HepG2 (cell line): Measurements from ENCODE around the gene MPV17L2. TPM values are rescaled to one million over a fixed set of nuclear protein-coding genes. Genes with fewer than 3 reads are reported as not detected.
A peak's percentile ranks its signal among the peaks of the same experiment; 100 is the strongest.

Experiments
- CHCHD3 ChIP-seq: sonication (generic); formaldehyde crosslinking; IDR thresholded peaks from 2 replicates; pipeline ENCODE4 v1.8.0; 2022; ENCODE audit warnings: mild to moderate bottlenecking, missing genetic modification reagents, moderate library complexity
- KAT2B ChIP-seq: fragments of 150-350 bp; IDR thresholded peaks from 2 replicates; pipeline ENCODE4 v1.6.1; 2014; ENCODE audit warnings: low read depth, low read length, borderline replicate concordance
- KLF15 ChIP-seq: sonication (generic); formaldehyde crosslinking; IDR thresholded peaks from 2 replicates; pipeline ENCODE4 v1.8.1; 2023; ENCODE audit warnings: borderline replicate concordance, mild to moderate bottlenecking, inconsistent platforms, missing genetic modification reagents, mixed read lengths
- POGK ChIP-seq: sonication (generic); formaldehyde crosslinking; conservative IDR thresholded peaks from 2 replicates; pipeline ENCODE4 v1.8.0; 2022; ENCODE audit warnings: mild to moderate bottlenecking, moderate library complexity, missing genetic modification reagents
- SMYD3 ChIP-seq: sonication (generic); formaldehyde crosslinking; IDR thresholded peaks from 2 replicates; pipeline ENCODE4 v1.8.1; 2023; ENCODE audit warnings: mild to moderate bottlenecking, missing genetic modification reagents
- SOX5 ChIP-seq: IDR thresholded peaks from 2 replicates; pipeline ENCODE4 v1.6.1; 2016; ENCODE audit warnings: borderline replicate concordance
- SP5 ChIP-seq: IDR thresholded peaks from 2 replicates; pipeline ENCODE4 v1.6.1; 2016; ENCODE audit warnings: low read depth, borderline replicate concordance
- TFAP4 ChIP-seq: sonication (generic); IDR thresholded peaks from 2 replicates; pipeline ENCODE4 v1.6.1; 2016; ENCODE audit warnings: low read depth, borderline replicate concordance
- TFE3 ChIP-seq: IDR thresholded peaks from 2 replicates; pipeline ENCODE4 v1.6.1; 2016
- TRIM24 ChIP-seq: sonication (generic); formaldehyde crosslinking; IDR thresholded peaks from 2 replicates; pipeline ENCODE4 v1.8.0; 2022; ENCODE audit warnings: mild to moderate bottlenecking, missing genetic modification reagents
- ZBTB26 ChIP-seq: IDR thresholded peaks from 2 replicates; pipeline ENCODE4 v1.6.1; 2016; ENCODE audit warnings: missing compliant biosample characterization, missing genetic modification reagents, borderline replicate concordance
- ZNF10 ChIP-seq: sonication (generic); formaldehyde crosslinking; IDR thresholded peaks from 2 replicates; pipeline ENCODE4 v1.4.0; 2020; ENCODE audit warnings: mild to moderate bottlenecking, low read depth, missing genetic modification reagents, borderline replicate concordance
- ZNF275 ChIP-seq: sonication (generic); formaldehyde crosslinking; IDR thresholded peaks from 2 replicates; pipeline ENCODE4 v1.8.0; 2022; ENCODE audit warnings: missing genetic modification reagents, mild to moderate bottlenecking, inconsistent platforms, borderline replicate concordance
- ZNF441 ChIP-seq: sonication (generic); formaldehyde crosslinking; IDR thresholded peaks from 2 replicates; pipeline ENCODE4 v1.7.0; 2021; ENCODE audit warnings: missing genetic modification reagents, borderline replicate concordance
- ZNF629 ChIP-seq: sonication (generic); formaldehyde crosslinking; conservative IDR thresholded peaks from 2 replicates; pipeline ENCODE4 v1.5.0; 2020; ENCODE audit warnings: missing genetic modification reagents
- ZZZ3 ChIP-seq: sonication (generic); formaldehyde crosslinking; IDR thresholded peaks from 2 replicates; pipeline ENCODE4 v1.4.0; 2020; ENCODE audit warnings: missing genetic modification reagents, mild to moderate bottlenecking, borderline replicate concordance
- polyA plus RNA-seq, 8 experiments: library from polyadenylated mRNA; depleted of rRNA in 3 of 8; stranded (reverse) in 7 of 8; unstranded in 1 of 8; fragments of >200 nt; fragmentation: Illumina TruSeq in 4 of 8; extraction: Trizol in 4 of 8; gene quantifications; 2 replicates each; pipeline versions ENCODE4 v1.2.1 to v1.2.3, GENCODE V29; 2011 to 2016; ENCODE audit warnings: low read depth in 4 of 8, missing spikeins in 1 of 8, mixed read lengths in 1 of 8; ENCODE audit not compliant: insufficient read depth in 1 of 8
- total RNA-seq, 5 experiments: library from RNA; depleted of rRNA; stranded (reverse); fragments of >200 nt; fragmentation: Illumina TruSeq; extraction: Trizol; gene quantifications; 2 replicates each; pipeline ENCODE4 v1.2.3, GENCODE V29; 2016; ENCODE audit warnings: low read depth in 1 of 5
- TF ChIP-seq, protein P1 (sequence below): sonication (generic); formaldehyde crosslinking; IDR thresholded peaks from 2 replicates; pipeline ENCODE4 v1.8.0; 2022; ENCODE audit warnings: mild to moderate bottlenecking, missing genetic modification reagents, borderline replicate concordance

The MPV17L2 gene
- total and polyA plus RNA-seq, 2 of the 13 experiments (the other 11 are each of a cell fraction or from before 2014, with no cell fraction given), result 13.6 to 16.7 TPM

- no peak for TF ChIP-seq SOX5 (CRISPR knock-in tag)
- no peak for TF ChIP-seq POGK
- TF ChIP-seq SP5 (CRISPR knock-in tag), result peak; percentile 36; the same call in 1 of the 2 replicates
- no peak for TF ChIP-seq KAT2B
- peak; percentile 61; the same call in 1 of the 2 replicates for TF ChIP-seq ZNF441 (CRISPR knock-in tag)
- no peak for TF ChIP-seq ZNF10 (CRISPR knock-in tag)
- TF ChIP-seq CHCHD3 (CRISPR knock-in tag), result no peak
- TF ChIP-seq ZZZ3 (CRISPR knock-in tag), result no peak
- TF ChIP-seq TFE3 (CRISPR knock-in tag), result no peak
- TF ChIP-seq ZBTB26, result no peak
- no peak for TF ChIP-seq ZNF275 (CRISPR knock-in tag)
- TF ChIP-seq, protein P1, sequence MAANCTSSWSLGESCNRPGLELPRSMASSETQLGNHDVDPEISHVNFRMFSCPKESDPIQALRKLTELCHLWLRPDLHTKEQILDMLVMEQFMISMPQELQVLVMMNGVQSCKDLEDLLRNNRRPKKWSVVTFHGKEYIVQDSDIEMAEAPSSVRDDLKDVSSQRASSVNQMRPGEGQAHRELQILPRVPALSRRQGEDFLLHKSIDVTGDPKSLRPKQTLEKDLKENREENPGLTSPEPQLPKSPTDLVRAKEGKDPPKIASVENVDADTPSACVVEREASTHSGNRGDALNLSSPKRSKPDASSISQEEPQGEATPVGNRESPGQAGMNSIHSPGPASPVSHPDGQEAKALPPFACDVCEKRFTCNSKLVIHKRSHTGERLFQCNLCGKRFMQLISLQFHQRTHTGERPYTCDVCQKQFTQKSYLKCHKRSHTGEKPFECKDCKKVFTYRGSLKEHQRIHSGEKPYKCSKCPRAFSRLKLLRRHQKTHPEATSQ (CRISPR knock-in tag), result no peak
- TF ChIP-seq TRIM24 (CRISPR knock-in tag), result no peak
- no peak for TF ChIP-seq SMYD3 (CRISPR knock-in tag)
- peak; percentile 93 for TF ChIP-seq ZNF629 (CRISPR knock-in tag)
- TF ChIP-seq TFAP4, result no peak
- no peak for TF ChIP-seq KLF15 (CRISPR knock-in tag)
These were observed 29.1 kb downstream of the MPV17L2 start (continued) for GRCh38 chr19:18221815-18222725.
